Measurements from ENCODE around the gene TPT1.
A peak's percentile ranks its signal among the peaks of the same experiment; 100 is the strongest.
"Not testable (repeated sequence)": the region's sequence is repeated elsewhere in the genome, so short reads cannot be mapped to it uniquely, and the experiment has no call there.

The TPT1 gene

DNA sequence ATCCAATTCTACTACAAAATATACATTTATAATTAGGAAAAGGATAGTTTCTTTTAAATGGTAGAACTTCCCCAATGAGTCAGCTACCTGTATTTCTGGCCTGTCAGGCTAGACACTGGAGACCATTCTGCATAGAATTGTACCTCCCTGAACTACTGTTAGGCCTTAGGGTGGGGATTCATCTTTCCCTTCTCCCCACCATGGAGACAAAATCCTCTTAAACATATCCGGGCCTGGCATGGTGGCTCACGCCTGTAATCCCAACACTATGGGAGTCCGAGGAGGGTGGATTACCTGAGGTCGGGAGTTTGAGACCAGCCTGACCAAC is 24.5 kb upstream of the TPT1 start:
- no peak for DNase-seq

DNA sequence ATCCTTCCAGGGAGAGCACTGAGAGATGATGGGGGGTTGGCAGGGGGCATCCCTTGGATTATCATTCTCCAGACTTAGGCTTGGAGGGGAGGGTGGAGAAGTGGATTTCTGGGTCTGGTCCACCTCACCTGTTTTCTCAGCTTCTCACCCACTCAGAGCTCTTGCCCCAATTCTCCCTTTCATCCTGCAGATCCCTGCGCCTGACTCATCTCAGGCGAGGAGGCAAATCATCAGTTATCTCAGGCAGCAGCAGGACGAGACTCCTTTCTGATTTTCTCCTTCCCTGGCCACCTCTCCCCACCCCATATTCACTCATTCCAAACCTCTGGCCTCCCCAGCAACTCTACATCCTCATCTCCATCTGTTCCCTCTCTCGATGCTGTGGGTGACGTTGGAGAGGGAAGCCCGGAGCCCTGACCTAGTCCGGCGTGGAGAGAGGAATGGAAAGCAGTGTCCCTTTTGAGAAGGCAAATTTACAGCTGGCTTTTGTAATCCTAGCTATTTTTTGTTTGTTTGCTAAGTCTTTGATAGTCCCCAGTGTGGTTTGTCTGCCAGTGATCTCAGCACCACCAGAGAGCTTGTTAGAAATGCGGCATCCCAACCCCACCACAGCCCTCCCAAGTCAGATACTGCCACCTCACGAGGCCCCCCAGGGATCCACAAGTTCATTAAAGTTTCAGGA is 24.0 kb upstream of the TPT1 start:
- no peak for DNase-seq

DNA sequence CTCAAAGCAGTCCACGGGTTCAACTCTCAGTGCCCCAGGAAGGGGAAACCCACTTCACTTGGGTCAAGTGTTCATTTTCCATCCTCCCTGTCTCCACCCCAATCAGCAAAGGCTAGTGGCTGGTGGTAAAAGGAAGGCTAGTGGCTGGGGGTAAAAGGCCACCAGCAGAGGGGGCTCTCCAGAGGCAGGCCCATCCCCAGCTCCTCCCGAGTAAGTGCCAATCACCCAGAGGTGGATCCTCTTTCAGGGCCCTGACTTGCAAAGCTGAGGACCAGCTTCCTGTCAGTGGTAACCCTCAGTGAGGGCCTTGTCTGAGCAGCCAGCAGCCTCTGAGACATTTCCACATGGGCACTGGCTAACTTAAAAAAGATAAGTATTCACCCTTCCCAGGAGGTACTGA is 22.0 kb upstream of the TPT1 start:
- DNase-seq, result no peak

DNA sequence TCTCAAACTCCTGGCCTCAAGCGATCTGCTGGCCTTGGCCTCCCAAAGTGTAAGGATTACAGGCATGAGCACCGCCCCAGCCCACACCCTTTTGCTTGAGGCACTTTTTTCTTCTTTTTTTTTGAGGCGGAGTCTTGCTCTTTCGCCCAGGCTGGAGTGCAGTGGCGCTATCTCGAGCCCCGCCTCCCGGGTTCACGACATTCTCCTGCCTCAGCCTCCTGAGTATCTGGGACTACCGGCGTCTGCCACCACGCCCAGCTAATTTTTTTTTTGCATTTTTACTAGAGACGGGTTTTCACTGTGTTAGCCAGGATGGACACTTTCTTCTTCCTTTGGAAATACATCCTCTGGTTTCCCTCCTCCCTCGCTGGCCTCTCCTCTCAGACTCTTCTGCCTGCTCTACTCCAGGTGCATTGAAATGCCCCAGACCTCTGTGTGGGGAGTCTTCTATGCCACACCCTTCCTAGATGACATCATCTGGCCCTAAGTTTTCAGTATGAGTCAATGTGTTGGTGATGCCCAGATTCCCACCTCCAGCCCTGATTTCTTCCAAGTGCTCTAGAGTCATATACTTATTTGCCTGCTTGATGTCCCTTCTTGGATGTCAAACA is 20.7 kb upstream of the TPT1 start:
- DNase-seq, result peak; percentile 18

DNA sequence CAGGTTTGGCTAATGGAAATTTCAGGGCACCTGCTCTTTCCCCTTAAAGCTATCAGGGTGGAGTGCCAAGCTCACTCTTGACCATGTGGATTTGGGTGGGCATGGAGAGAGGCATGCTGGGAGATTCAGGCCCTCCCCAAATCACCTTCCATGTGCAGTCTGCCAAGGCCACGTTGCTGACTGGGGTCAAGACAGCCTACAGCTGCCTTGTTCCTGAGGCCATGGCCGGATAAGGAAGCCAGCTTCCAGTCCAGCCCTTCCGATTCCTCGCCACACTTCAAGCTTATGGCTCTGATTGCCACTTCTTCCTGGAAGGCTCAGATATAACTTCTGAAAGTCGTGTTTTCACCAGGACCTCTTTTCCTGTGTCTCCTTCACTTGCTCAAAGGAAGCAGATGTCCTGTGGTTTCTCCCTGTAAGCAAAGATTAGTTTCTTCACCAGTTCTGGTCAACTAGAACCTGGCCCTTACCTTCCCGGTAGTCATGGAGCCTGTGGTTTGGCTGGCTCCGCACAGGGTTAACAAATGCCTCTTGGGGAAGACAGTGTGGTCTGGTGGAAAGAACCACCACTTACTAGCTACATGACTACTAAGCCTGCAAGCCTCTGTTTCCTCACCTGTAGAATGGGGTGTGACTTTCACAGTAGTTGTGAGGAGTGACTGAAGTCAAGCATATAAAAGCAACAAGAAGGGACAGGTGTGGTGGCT is 16.1 kb upstream of the TPT1 start:
- DNase-seq, result no peak

DNA sequence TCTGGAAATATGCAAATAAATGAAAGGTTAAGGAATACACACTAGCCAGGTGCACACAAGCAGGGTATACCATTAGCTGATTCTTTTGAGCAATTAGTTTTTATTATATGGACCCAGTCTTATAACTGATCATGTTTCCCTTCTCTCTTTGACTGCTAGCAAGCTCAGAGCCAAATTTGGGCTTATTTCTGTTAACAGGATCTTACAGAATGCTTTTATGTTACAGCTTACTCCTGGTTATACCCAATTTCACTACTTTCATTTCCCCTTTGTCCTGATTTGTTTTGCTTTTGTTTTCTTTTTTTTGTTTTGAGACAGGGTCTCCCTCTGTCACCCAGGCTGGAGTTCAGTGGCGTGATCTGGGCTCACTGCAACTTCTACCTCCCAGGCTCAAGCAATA is 12.9 kb upstream of the TPT1 start:
- DNase-seq, result no peak

DNA sequence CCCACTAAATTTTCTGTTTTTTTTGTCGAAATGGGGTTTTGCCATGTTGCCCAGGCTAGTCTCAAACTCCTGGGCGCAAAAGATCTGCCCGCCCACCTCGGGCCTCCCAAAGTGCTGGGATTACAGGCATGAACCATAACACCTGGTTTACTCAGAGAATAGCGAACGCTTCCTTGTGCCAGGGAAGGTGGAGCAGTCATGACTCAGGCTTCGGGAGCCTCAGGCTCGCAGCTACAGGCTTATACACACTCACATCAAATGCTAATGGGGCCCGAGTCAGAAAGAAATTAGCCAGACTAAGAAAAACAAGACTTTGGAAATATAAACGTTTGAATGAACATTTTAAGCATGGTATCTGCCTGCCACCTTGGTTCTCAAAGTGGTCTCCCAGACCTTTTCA is 11.0 kb upstream of the TPT1 start:
- DNase-seq, result no peak

DNA sequence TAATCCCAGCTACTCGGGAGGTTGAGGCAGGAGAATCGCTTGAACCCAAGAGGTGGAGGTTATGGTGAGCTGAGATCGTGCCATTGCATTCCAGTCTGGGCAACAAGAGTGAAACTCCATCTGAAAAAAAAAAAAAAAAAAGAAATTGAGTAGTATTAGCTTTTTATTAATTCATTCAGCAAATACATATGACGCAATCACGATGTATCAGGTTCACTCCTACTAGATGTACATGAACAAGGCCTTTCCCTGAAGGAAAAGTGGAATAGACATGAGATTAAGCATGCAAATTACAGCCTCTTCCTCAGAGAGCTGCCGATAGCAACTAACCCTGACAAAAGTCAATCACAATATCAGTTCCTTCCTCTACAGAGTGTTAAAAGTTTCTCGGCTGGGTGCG is 9.2 kb upstream of the TPT1 start:
- DNase-seq, result no peak

DNA sequence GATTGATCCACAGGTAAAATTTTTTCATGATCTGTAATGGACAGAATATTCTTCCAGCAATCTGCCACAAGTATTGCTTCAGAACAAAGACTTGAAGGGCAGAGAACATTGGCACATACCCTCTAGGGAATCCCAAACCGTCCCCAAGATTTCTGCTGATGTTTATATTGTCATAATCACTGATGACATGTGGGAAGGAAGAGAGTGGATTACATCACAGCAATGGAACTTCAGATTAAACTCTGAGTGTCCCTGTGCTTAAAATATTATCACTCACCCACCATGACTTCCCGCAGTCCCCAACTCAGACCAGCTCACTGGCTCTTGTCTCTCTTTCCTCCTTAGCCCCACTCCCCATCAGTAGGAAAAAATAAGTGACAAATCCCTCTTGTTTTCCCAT is 8.5 kb upstream of the TPT1 start:
- DNase-seq, result no peak

DNA sequence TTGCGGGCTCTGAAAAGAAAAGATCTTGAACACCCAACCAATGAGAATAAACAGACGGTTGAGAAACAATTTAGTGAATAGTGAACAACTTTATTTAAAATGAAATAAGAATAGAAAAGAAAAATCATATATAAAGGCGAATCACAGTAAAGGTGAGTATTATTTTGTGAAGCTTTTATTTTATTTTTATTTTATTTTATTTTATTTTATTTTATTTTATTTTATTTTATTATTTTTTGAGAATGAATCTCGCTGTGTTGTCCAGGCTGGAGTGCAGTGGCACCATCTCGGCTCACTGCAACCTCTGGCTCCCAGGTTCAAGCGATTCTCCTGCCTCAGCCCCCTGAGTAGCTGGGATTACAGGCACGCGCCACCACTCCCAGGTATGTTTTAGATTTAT is 3.1 kb upstream of the TPT1 start:
- not testable (repeated sequence) for DNase-seq

DNA sequence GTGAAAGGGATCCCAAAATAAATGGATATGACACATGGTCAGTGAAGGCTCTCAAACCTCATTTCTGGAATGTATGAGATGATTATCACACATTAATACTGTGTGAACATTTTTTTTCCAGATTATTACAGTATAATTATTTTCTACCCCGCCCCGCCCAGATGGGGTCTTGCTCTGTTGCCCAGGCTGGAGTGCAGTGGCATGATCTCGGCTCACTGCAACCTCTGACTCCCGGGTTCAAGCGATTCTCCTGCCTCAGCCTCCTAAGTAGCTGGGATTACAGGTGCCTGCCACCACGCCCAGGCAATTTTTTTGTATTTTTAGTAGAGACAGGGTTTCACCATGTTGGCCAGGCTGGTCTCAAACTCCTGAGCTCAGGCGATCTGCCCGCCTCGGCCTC is 2.1 kb upstream of the TPT1 start:
- DNase-seq, result not testable (repeated sequence)

DNA sequence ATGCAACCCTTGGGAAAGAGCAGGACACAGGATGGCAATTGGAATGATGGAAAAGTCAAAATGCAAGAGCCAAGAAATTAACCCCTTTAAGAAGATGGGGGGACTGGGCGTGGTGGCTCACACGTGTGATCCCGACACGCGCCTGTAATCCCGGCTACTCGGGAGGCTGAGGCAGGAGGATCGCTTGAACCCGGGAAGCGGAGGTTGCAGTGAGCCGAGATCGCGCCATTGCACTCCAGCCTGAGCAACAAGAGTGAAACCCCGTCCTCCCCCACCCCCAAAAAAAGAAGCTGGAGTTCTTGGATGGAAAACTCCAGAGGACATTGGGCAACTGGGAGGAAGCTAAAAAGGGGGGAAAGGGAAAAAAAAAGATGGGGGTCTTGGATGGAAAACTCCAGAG is 1.7 kb upstream of the TPT1 start:
- DNase-seq, result not testable (repeated sequence)

DNA sequence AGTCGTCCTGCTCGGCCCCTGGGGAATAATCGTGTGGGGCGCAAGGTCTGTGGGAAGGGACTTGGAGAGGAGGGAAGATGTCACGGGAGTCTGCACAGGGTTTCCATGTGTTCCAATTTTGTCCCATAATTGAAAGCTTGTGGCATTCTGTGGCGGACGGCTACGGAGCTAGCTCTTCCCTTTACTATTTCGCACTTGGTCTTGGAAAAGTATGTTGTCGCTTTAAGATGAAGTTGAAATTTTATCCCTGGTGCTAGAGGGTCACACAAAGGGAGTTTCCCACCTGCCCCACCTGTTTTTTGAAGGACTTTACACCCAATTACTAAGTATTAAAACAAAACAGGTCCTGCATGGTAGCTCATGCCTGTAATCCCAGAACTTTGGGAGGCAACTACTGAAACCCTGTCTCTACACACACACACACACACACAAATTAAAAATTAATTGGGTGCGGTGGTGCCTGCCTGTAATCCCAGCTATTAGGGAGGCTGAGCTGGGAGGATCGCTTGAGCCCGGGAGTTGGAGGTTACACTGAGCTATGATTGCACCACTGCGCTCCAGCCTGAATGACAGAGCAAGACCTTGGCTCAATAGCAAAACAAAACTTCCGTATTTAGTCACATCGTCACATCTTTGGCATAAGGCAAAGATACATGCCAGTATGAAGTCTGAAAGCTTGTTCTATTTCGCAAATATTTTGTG is 967 bp upstream of the TPT1 start:
- no peak for DNase-seq

DNA sequence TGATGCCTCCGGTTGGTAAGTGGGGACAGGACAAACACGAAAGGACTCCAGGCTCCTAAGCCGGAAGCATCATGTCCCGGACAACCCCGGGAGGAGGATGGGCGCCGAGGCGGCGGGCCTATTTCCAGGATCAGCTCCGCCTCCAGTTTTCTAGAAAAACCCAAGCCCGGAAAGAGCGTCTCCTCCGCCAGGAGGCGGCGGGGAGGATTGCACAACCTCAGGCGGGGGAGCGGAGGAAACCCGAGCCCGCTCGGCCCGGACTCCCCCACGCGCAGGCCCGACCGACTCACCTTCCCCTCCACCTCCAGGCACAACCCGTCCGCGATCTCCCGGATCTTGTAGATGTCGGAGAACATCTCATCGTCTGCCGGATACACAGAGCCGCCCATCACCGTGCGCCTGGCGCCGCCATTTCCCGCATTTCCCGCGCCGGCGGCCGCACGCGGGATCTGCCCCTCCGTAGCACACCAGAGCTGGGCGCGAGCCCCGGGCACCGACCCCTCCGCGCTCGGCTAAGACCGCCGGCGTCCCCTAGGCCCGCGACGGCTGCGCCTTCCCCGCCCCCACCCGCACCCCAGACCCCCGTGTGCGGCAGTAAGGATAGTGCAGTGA is 455 bp downstream of the TPT1 start:
- peak; percentile 77 for DNase-seq

DNA sequence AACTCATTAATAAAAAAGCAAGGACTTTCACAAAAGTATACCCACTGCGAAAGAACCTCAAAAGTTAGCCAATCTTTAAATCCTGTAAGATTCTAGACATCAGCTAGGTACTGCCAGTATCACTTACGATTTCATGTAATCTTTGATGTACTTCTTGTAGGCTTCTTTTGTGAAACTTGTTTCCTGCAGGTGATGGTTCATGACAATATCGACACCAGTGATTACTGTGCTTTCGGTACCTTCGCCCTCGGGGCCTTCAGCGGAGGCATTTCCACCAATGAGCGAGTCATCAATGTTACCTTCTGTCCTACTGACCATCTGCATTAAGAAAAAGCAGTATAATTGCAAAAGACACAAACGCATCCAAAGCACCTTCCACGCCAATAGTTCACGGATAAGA is 1.1 kb downstream of the TPT1 start:
- peak; percentile 33 for DNase-seq

DNA sequence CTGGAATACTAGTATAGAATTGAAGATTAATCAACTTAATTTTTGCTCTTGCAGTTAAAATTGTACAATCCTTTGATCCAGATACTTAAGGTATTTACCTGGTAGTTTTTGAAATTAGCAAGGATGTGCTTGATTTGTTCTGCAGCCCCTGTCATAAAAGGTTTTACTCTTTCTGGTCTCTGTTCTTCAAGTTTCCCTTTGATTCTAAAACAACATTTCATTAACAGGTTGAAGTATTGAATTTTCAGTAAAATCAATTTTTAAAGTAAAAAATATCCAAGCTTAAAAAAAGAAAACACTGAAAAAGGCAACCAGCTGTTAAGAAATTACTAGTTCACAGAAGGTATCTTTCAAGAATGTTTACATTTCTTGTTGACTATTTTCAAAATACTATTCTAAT is 1.6 kb downstream of the TPT1 start:
- no peak for DNase-seq

DNA sequence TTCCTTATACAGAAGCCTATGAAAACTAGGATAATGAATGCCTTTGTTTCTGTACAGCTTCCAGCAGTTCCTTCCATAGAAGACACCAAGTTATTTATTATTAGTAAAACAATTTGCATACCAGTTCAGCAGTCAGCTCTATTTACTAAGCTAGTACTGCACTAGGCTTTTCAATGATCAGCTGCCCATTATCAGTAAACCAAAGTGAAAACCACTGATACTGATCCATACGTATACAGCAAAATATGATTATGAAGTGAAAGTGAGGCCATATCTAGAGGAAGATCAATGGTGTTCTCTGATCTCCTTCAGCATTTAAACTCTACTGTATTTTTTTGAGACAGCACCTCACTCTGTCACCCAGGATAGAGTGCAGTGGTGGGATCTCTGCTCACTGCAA is 3.2 kb downstream of the TPT1 start:
- DNase-seq, result no peak

DNA sequence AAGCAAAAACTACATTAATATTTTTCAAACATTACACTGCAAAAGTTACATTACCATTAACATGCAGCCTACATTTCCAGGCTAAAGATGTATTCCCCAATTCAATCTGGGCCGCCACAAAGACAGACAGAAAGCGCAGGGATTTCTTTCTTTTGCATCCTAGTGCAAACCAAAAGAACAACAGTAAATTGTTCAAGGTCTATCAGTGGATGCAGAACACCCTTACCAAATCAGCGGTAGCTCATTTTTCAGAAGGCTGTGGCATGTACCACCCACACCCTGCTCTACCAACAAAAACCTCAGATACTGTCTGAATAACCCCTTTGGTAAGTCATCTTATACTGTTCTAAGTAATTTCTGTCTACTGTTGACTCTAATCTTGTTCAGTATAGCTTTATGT is 3.6 kb downstream of the TPT1 start:
- DNase-seq, result no peak

DNA sequence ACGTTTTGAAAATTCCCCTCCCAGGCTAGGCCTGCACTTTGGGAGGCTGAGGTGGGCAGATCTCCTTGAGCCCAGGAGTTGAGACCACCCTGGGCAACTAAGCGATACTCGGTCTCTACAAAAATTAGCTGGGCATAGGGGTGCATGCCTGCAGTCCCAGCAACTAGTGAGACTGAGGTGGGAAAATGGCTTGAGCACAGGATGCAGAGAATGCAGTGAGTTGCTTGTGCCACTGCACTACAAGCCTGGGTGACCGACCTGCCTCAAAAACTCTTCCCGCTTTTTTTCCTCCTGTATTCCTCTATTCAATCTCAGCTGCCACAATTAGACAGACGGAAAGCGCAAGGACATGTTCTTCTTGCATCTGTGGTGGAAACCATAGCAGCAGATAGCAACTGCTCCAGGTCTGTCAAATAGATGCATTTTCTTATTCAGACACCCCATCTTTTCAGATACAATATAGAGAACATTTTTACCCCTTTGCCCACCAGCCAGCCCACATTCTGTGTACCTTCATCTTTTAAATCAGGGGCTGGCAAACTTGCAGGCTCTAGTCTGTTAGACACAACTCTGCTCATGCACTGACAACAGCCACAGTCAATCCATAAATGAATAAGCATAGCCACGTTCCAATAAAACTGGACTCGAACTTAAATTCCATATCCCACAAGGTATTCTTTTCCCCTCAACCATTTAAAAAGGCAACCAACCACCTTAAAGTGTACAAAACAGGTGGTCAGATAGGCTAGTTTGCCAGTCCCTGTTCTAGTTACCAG is 4.8 kb downstream of the TPT1 start:
- no peak for DNase-seq

DNA sequence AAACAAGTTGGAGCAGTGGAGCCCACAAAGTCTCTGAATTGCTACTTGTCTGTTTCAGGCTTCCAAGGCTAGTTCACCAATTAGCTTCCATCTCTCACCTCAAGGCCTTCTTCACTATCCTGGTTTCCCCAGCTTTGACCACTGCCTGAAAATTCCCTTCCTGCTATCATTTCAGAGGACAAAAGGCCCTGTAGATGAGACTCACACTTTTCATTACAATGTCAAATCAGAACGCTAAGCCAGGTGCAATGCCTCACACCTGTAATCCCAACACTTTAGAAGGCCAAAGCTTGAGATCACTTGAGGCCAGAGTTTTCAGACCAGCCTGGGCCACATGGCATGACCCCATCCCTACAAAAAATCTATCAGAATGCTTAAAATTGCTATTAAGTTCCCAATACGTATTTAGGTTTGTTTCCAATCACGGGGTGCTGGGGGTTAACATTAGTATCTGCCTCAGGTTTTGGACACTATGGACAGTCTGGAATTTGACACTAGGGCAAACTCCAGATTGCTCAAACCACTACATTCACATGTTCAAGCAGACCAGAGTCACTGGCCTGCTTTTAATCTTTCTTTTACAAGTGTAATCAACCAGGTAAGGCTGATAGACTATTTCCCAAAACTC is 5.5 kb downstream of the TPT1 start:
- DNase-seq, result no peak

DNA sequence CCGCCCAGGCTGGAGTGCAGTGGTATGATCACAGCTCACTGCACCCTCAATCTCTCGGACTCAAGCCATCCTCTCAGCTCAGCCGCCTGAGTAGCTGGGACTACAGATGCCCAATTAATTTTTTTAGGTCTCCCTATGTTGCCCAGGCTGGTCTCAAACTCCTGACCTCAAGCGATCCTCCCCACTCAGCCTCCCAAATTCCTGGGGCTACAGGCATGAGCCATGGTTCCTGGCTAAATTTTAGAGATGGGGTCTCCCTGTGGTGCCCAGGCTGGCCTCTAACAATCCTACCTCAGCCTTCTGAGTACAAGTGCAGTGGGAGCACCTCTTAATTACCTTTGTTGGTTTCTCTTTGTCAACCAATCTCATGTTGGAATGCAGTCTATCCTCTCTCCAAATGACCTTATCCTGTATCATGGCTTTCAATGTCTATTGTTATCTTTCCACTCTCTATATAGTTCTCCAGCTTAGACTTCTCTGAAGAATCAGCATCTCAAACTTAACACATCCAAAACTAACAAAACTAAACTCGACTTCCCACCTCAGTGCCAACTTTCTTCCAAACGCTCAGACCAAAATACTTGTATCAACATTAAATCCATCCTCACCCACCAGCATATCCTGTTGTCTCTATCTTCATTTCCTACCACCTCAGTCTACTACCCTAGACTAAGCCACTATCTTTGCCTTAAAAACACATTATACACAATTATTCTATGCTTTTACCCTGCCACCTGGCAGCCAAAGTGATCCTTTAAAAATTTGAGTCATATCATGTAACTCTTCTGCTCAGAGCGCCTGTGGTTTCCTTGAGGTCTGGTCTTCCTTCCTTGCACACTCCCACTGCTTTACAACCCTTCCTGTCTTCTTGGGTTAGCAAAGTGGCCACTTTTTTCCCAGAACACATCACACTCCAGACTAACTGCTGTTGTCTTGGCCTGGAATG is 6.7 kb downstream of the TPT1 start:
- peak; percentile 74 for DNase-seq

Data from CD4-positive, alpha-beta T cell treated with Interleukin-4 for 4 hours (primary cell).